EL (cell line): Measurements from ENCODE around the gene FAF2.

Experiments
- DNase-seq: peaks from one replicate; pipeline ENCODE4 v3.0.0-alpha.2; 2016

FAF2 gene

GRCh38 chr5:176514244-176514950 is 66.2 kb downstream of the FAF2 start:
- DNase-seq: no peak

- no peak for DNase-seq
Measured at GRCh38 chr5:176515396-176515795, 67.2 kb downstream of the FAF2 start.

GRCh38 chr5:176517053-176517661 is 69.0 kb downstream of the FAF2 start:
- no peak for DNase-seq

- DNase-seq: no peak
Measured at GRCh38 chr5:176519810-176520720, 71.9 kb downstream of the FAF2 start.

GRCh38 chr5:176521286-176521685 is 73.1 kb downstream of the FAF2 start:
- DNase-seq: no peak

GRCh38 chr5:176521699-176522263 is 73.6 kb downstream of the FAF2 start:
- DNase-seq: no peak

GRCh38 chr5:176524138-176524537 is 76.0 kb downstream of the FAF2 start:
- no peak for DNase-seq

GRCh38 chr5:176524987-176525386 is 76.8 kb downstream of the FAF2 start:
- no peak for DNase-seq

GRCh38 chr5:176525677-176526076 is 77.5 kb downstream of the FAF2 start:
- DNase-seq: no peak

- DNase-seq: no peak
Measured at GRCh38 chr5:176526462-176526861, 78.3 kb downstream of the FAF2 start.

GRCh38 chr5:176527246-176528222 is 79.3 kb downstream of the FAF2 start:
- no peak for DNase-seq

GRCh38 chr5:176528301-176528700 is 80.1 kb downstream of the FAF2 start:
- DNase-seq: no peak

- no peak for DNase-seq
Measured at GRCh38 chr5:176528761-176529115, 80.6 kb downstream of the FAF2 start.

GRCh38 chr5:176529116-176529740 is 81.0 kb downstream of the FAF2 start:
- DNase-seq: no peak

GRCh38 chr5:176529741-176530141 is 81.6 kb downstream of the FAF2 start:
- DNase-seq: no peak

GRCh38 chr5:176530393-176530982 is 82.3 kb downstream of the FAF2 start:
- DNase-seq: no peak

GRCh38 chr5:176530983-176531901 is 83.1 kb downstream of the FAF2 start:
- DNase-seq: peak; percentile 55

- DNase-seq: no peak
Measured at GRCh38 chr5:176531902-176532493, 83.8 kb downstream of the FAF2 start.

GRCh38 chr5:176532795-176533194 is 84.6 kb downstream of the FAF2 start:
- no peak for DNase-seq

GRCh38 chr5:176533390-176533789 is 85.2 kb downstream of the FAF2 start:
- DNase-seq: no peak
